Activated T-cell treated with anti-CD3 and anti-CD28 coated beads, Interleukin-2, amount 50 U/mL, for 4 hours (primary cell): ENCODE data around the gene RNASE8. TPM values are rescaled to one million over a fixed set of nuclear protein-coding genes. Genes with fewer than 3 reads are reported as not detected.

ENCODE experiments used
- ATAC-seq, 2 donors: fragments of 200-7000 bp; cut with Tn5 transposase; one replicate each; pipeline ENCODE4 v1.10.0; 2021
- DNase-seq: peaks from one replicate; pipeline ENCODE4 v3.0.0-alpha.2; 2020
- H3K27me3 Mint-ChIP-seq: one replicate; pipeline ENCODE4 v1.8.0; 2021; ENCODE audit warnings: low read depth, mixed read lengths
- H3K36me3 Mint-ChIP-seq: one replicate; pipeline ENCODE4 v1.8.0; 2022; ENCODE audit warnings: mixed read lengths; ENCODE audit not compliant: insufficient read depth
- H3K4me1 Mint-ChIP-seq: one replicate; pipeline ENCODE4 v1.8.0; 2021; ENCODE audit warnings: low read depth, mixed read lengths
- H3K4me3 Mint-ChIP-seq: one replicate; pipeline ENCODE4 v1.8.0; 2021; ENCODE audit warnings: mild to moderate bottlenecking, moderate library complexity, mixed read lengths
- H3K9me3 Mint-ChIP-seq: one replicate; pipeline ENCODE4 v1.8.0; 2021; ENCODE audit warnings: mixed read lengths
- total RNA-seq, 3 donors: library from RNA; stranded (reverse); gene quantifications; one replicate each; pipeline ENCODE4 v1.2.1, GENCODE V29; 2021

The RNASE8 gene
- total RNA-seq, 3 donors from 2014 or later = not detected

GRCh38 chr14:21053184-21054122, 4.2 kb upstream of the RNASE8 start:
- Mint-ChIP-seq H3K4me3 (no peak overlapping the region), H3K9me3 (no peaks in the 10 kb centered on the region), H3K4me1 (no peaks in the 10 kb centered on the region), H3K27me3 (peaks cover 7% of the 10 kb centered on the region), H3K36me3 (no peaks in the 10 kb centered on the region)
- no peak for ATAC-seq
- no peak for DNase-seq

GRCh38 chr14:21054123-21054767, 3.4 kb upstream of the RNASE8 start:
- DNase-seq (no peak), ATAC-seq (peak in 1 of 2 donors; percentile 23)
- no peaks in the 10 kb centered on the region for H3K36me3 Mint-ChIP-seq
- H3K27me3 Mint-ChIP-seq = peaks cover 4% of the 10 kb centered on the region
- H3K4me3 Mint-ChIP-seq = no peak overlapping the region
- no peaks in the 10 kb centered on the region for H3K4me1 Mint-ChIP-seq
- no peaks in the 10 kb centered on the region for H3K9me3 Mint-ChIP-seq

GRCh38 chr14:21054768-21055145, 2.9 kb upstream of the RNASE8 start:
- no peaks in the 10 kb centered on the region for H3K36me3 Mint-ChIP-seq
- no peaks in the 10 kb centered on the region for H3K4me1 Mint-ChIP-seq
- no peak overlapping the region for H3K4me3 Mint-ChIP-seq
- peaks cover 4% of the 10 kb centered on the region for H3K27me3 Mint-ChIP-seq
- DNase-seq (no peak), ATAC-seq (no peak)
- no peaks in the 10 kb centered on the region for H3K9me3 Mint-ChIP-seq

GRCh38 chr14:21055432-21056117, 2.0 kb upstream of the RNASE8 start:
- H3K9me3 Mint-ChIP-seq = no peaks in the 10 kb centered on the region
- no peak overlapping the region for H3K4me3 Mint-ChIP-seq
- DNase-seq = no peak
- H3K4me1 Mint-ChIP-seq = no peaks in the 10 kb centered on the region
- H3K36me3 Mint-ChIP-seq = no peaks in the 10 kb centered on the region
- ATAC-seq = no peak
- peaks cover 5% of the 10 kb centered on the region for H3K27me3 Mint-ChIP-seq

GRCh38 chr14:21056520-21057163, 980 bp upstream of the RNASE8 start:
- H3K9me3 Mint-ChIP-seq = no peaks in the 10 kb centered on the region
- H3K4me1 Mint-ChIP-seq = no peaks in the 10 kb centered on the region
- no peak overlapping the region for H3K4me3 Mint-ChIP-seq
- no peak for ATAC-seq
- no peak for DNase-seq
- no peaks in the 10 kb centered on the region for H3K36me3 Mint-ChIP-seq
- H3K27me3 Mint-ChIP-seq = peaks cover 8% of the 10 kb centered on the region

GRCh38 chr14:21058903-21059302, 1.3 kb downstream of the RNASE8 start:
- Mint-ChIP-seq H3K4me3 (no peak overlapping the region), H3K4me1 (no peaks in the 10 kb centered on the region), H3K27me3 (peaks cover 21% of the 10 kb centered on the region), H3K36me3 (no peaks in the 10 kb centered on the region), H3K9me3 (no peaks in the 10 kb centered on the region)
- no peak for DNase-seq
- ATAC-seq = no peak

GRCh38 chr14:21059842-21060613, 2.4 kb downstream of the RNASE8 start:
- Mint-ChIP-seq H3K4me1 (no peaks in the 10 kb centered on the region), H3K4me3 (no peak overlapping the region), H3K27me3 (peaks cover 26% of the 10 kb centered on the region), H3K36me3 (no peaks in the 10 kb centered on the region), H3K9me3 (no peaks in the 10 kb centered on the region)
- no peak for ATAC-seq
- DNase-seq = no peak

- Mint-ChIP-seq H3K4me3 (no peak overlapping the region), H3K4me1 (no peaks in the 10 kb centered on the region), H3K36me3 (no peaks in the 10 kb centered on the region), H3K9me3 (no peaks in the 10 kb centered on the region), H3K27me3 (peaks cover 33% of the 10 kb centered on the region)
- ATAC-seq (no peak), DNase-seq (no peak)
Measured at GRCh38 chr14:21060614-21061346, 3.2 kb downstream of the RNASE8 start.

- Mint-ChIP-seq H3K4me1 (no peaks in the 10 kb centered on the region), H3K4me3 (no peak overlapping the region), H3K27me3 (peaks cover 35% of the 10 kb centered on the region)
Measured at GRCh38 chr14:21061347-21061668, 3.7 kb downstream of the RNASE8 start.

GRCh38 chr14:21063479-21063878, 5.9 kb downstream of the RNASE8 start:
- Mint-ChIP-seq H3K4me3 (no peak overlapping the region), H3K27me3 (peaks cover 48% of the 10 kb centered on the region), H3K4me1 (peaks cover 1% of the 10 kb centered on the region), H3K9me3 (no peaks in the 10 kb centered on the region), H3K36me3 (no peaks in the 10 kb centered on the region)
- DNase-seq (no peak), ATAC-seq (no peak)

More at GRCh38 chr14:21061347-21061668, 3.7 kb downstream of the RNASE8 start:
- H3K9me3 Mint-ChIP-seq = no peaks in the 10 kb centered on the region
- ATAC-seq (no peak), DNase-seq (no peak)
- H3K36me3 Mint-ChIP-seq = no peaks in the 10 kb centered on the region

GRCh38 chr14:21066882-21067502, 9.4 kb downstream of the RNASE8 start:
- Mint-ChIP-seq H3K36me3 (no peaks in the 10 kb centered on the region), H3K9me3 (no peaks in the 10 kb centered on the region), H3K4me1 (peaks cover 30% of the 10 kb centered on the region), H3K27me3 (peaks cover 60% of the 10 kb centered on the region), H3K4me3 (no peak overlapping the region)
- ATAC-seq (no peak), DNase-seq (no peak)

GRCh38 chr14:21068521-21069387, 11.1 kb downstream of the RNASE8 start:
- Mint-ChIP-seq H3K27me3 (peaks cover 60% of the 10 kb centered on the region), H3K4me1 (peaks cover 32% of the 10 kb centered on the region), H3K4me3 (peak overlapping the region; percentile 76), H3K9me3 (no peaks in the 10 kb centered on the region), H3K36me3 (no peaks in the 10 kb centered on the region)
- DNase-seq (peak; percentile 41), ATAC-seq (peak; percentile 13 to 36)
